GM11168 (cell line): Measurements from ENCODE around the gene ERMN.
"Not testable (repeated sequence)": the region's sequence is repeated elsewhere in the genome, so short reads cannot be mapped to it uniquely, and the experiment has no call there.

Experiments
- in situ Hi-C: fragments of 300-500 bp; cut with MboI; formaldehyde crosslinking; loops from one replicate; pipeline ENCODE4 v1.12.0; 2022; ENCODE audit warnings: low sequenced_read_pairs; ENCODE audit not compliant: unreplicated experiment

Gene ERMN, protein sequence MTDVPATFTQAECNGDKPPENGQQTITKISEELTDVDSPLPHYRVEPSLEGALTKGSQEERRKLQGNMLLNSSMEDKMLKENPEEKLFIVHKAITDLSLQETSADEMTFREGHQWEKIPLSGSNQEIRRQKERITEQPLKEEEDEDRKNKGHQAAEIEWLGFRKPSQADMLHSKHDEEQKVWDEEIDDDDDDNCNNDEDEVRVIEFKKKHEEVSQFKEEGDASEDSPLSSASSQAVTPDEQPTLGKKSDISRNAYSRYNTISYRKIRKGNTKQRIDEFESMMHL

DNA sequence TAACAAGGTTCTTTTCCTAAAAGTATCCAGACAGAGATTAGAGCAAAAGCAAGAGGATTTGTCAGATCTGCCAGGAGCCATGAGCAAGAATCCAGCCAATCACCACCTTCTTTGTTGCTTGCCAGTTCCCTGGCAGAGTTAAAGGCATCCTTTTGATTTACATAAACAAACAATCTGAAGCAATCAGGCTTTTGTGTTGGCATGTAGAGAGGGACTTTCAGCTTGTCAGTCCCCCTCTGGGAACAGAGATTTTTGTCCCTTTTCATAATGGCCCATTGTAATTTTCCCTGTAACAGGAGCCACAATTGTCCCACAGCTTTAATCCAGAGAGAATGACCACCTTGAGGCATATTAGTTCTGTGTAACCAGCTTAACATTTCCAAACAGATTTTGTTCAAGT lies at the start of gene ERMN:
Gene ERMN, minus strand, starts transcription at position 39 of the 400 bp plus-strand sequence. CDS start 182 bp downstream, outside the sequence.
- in situ Hi-C loops, result loop anchor here (10.0 kb wide), 1 partner anchor 159 kb away; no protein-coding TSS in a partner anchor

GRCh38 chr2:157375384-157375783 lies 49.8 kb upstream of the ERMN start:
- in situ Hi-C loops, result no loop called here

GRCh38 chr2:157368508-157368907 lies 42.9 kb upstream of the ERMN start:
- in situ Hi-C loops, result not testable (repeated sequence)

DNA sequence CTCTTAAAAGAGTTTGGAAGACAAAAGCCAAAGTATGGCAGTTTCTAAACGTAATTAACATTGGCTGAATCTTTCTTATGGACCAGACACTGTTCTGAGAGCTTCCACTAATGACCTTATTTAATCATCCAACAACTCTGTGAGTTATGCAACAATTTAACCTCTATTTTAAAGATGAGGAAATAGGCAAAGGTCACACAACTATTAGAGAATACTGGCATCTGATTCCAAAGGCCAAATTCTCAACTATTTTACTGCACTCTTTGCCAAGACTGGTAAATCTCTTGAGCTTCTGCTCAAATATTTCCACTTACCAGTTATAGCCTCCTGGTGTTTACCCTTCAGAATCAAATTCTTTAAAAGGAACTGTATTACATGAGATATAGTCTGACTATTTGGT lies 42.1 kb upstream of the ERMN start:
- in situ Hi-C loops, result no loop called here

DNA sequence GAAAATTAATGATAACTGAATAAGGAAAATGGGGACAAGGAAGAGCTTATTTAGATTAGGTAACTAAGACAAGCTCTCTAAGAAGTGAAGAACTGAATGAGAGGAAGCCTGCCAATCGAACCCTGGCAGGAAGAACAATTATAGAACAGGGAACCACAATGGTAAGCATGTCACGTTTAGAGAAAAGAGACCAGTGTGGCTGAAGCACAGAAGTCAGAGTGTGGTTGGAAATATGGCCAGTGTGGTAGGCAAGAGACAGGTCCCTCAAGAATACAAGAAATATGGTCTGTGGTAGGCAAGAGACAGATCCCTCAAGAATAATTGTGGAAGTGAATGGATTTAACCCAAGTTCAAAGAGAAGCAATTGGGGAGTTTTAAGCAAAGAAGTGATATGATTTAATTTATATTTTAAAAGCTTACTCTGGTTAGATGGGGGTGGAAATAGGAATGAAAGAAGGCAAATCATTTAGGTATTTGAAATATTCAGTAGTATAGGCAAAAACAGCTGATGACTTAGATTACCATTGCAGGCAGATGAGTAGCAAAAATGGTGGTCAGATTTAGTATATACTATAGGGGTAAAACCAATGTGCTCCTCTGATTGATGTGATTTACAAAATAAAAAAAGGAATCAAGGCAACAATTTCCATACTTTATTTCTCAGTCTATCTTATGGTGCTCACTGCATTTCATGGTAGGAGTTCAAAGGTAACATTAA lies 38.8 kb upstream of the ERMN start:
- in situ Hi-C loops, result no loop called here

GRCh38 chr2:157363612-157364101 lies 38.0 kb upstream of the ERMN start:
- in situ Hi-C loops, result no loop called here

DNA sequence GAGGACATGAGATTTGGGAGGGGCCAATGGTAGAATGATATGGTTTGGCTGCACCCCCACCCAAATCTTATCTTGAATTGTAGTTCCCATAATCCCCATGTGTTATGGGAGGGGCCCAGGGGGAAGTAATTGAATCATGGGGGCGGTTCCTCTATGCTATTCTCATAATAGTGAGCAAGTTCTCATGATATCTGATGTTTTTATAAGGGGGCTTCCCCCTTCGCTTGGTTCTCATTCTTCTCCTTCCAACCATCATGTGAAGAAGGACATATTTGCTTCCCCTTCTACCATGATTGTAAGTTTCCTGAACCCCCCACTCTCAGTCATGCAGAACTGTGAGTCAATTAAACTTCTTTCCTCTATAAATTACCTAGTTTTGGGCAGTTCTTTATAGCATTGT lies 37.0 kb upstream of the ERMN start:
- in situ Hi-C loops, result no loop called here

DNA sequence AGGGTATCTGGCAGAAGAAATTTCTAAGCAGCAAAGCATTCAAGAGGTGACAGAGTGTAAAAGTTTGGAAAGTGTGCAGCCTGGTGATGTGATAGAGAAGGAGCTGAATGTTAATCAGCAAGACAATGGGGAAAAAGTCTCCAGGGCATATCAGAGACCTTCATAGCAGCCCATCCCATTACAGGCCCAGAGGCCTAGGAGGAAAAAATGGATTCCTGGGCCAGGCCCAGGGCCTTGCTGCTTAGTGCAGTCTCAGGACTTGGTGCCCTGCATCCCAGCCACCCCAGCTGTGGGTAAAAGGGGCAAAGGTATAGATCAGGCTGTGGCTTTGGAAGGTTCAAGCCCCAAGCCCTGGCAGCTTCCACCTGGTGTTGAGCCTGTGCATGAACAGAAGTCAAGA lies 35.9 kb upstream of the ERMN start:
- in situ Hi-C loops, result no loop called here

DNA sequence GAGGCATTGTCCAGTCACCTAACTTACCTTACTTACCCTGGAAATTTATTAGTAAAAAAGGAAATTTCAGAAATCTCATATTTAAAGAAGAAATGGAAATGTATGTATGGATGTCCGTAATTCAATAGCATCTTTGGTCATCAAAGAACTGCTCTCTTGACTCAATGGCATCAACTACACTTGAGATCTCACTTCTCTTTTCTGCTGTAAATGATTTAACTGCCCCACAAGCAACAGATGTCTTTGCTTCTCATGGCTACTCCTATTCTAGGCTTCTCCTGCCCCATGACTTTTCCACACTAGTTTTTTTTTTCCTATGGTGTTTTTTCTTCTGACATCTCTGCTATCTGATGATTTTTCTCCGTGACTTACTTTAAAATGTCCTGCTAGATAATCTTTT lies 34.0 kb upstream of the ERMN start:
- in situ Hi-C loops, result no loop called here

DNA sequence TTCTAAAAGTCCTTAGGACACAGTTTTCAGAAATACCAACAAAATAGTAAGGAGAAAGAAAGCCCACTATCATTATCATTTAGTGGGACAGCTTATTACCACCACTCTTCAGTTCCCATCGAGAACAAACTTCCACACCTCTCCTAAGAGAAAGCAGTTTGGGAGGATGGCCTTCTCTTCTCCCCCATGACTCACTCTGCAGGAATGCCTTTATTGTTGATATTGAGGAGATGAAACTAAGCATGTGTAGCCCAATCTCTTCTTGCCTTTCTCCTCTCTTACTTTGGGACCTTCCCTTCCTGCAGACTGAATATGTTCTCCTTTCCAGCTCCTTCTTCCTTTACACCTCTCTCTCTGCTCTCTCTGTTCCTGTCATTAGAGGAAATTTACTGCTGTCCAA lies 30.0 kb upstream of the ERMN start:
- in situ Hi-C loops, result no loop called here

DNA sequence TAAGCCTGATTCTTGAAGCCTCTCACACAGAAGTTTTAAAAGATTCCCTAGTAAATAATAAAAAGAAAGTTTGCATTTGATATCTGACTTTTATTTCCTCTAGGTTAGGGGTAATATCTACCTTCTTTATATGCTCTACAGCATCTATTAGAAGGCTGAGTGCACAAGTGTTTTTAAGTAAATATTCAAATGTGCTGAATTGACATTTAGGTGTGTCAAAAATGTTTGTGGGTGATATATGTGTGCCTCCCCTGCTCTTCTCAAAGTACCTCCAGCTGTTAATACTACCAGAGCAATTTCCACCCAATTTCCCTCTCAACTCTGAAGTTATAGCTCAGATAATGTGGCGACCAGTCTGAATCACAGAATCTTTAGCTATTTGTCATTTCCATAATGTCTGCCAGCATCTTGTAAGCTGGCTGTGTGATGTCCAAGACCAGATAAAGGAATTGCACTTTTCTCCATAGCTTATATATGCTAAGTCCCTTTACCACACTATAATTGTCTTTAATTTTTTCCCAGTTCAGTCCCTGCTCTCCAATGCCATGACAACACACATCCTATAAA lies 24.4 kb upstream of the ERMN start:
- in situ Hi-C loops, result no loop called here

DNA sequence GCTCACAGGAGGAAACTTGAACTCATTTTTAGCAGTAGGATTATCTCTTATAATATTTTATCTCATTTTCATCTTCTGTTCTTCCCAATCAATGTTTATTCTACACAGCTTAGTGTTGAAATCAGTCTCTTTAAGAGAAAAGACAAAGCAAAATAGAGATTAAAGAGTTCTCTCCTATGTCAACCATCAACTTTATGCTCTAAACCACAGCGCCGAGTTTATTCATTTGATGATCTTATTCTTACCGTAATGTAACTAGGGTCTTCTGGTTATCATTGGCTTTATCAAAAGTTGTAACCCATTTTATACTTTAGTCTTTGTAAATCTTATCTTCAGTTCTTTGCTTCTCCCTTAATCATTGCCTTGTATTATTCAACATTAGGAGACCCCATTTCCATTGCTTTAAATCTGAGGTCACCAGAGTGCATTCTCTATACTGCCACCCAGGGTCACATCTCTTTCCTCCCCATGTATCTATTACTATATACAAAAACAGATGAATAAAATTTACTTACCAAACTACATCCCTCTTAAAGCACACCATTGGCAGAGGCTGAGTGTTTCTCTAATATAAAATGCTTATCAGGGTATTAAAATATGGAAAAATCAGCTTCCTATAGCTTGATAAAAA lies 22.8 kb upstream of the ERMN start:
- in situ Hi-C loops, result no loop called here

DNA sequence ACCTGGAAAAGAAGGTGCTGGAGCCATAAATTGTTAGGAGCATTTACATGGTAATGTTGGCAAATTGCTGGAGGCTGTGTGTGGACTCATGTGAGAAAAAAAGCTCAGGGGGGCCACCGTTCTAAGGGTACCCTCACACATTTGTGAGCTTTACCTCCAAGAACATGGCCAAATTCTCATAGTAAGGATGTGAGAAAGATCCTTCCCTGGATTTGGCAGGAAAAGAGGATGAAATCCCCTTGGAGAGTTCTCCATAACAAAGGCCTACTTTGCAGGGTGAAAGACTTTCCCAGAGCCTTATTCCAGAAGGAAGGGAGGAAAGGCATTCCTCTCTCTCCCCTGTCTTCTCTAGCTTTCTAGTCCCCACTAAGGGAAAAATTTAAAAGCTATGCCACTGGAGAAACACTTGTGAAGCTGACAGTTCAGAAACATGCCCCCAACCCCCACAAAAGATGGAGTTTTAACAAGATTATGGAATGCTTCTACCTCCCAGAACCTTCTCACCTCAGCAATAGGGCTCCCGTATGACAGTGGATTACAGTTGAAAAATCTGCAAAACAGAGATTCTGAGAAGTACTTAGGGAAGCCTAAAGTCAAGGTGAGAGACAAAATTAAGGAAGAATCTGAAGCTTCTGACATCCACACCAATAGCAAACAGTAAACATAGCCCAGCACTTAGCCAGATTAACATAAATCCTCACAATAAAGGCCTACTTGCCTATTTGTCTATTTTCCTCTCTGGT lies 20.2 kb upstream of the ERMN start:
- in situ Hi-C loops, result no loop called here

DNA sequence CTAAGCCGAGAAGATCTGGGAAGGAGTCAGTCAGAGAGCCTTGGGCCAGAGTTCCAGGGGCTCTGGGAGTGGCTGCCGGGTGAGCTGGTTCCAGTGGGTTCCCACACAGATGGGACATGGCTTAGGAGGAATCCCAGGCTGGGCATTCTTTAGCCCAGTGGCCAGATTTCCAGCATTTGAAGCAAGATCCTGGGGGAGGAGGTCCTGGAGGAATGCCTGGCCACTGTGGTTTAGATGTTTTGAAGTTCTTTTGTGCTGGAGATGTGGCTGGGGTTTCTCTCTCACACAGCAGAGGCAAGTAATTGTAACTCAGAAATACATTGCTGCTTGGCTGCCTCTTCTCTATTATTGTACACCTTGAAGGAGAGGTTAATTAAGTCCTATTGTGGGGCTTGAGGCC lies 15.8 kb upstream of the ERMN start:
- in situ Hi-C loops, result not testable (repeated sequence)

GRCh38 chr2:157339965-157340655 lies 14.5 kb upstream of the ERMN start:
- in situ Hi-C loops, result loop anchor here (10.0 kb wide), 1 partner anchor 85 kb away; no protein-coding TSS in a partner anchor

GRCh38 chr2:157337978-157338377 lies 12.4 kb upstream of the ERMN start:
- in situ Hi-C loops, result loop anchor here (10.0 kb wide), 1 partner anchor 87 kb away; no protein-coding TSS in a partner anchor

DNA sequence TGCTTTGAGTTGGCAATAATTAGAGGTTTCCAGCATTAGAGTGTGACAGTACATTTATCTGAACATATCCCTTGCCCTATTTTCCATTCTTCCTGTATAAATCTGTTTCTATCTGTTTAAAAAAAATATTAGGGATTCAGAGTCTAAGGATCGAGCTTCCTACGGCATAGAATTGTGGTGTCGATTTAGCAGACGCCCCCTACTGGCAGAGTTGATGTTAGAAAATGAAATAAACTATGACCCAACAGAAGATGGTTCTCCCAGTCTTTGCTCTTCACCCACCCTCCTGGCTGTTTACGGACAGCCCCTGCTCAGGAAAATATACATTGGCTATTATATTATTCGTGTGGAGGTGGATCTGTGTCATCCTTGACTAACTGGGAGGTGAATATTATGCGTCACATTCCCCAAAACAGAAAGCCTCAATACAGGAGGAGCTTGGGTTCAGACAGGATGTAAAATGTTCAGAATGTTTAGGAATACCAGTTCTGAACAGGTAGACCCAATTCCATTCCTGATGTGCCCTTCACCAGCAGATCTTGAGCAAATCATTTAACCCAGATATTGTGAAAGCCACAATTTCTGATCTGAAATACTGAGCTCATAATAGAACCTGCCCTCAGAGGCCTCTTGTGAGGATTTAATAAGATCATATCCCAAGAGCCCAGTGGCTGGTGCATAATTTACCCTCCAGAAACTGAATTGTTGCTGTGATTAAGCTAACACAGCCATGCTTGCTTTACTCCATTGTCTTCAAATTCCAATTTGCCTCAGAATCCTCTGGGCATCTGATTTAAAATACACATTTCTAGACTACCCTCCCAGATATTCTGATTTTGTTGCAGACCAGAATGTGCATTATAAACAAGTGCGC lies 10.8 kb upstream of the ERMN start:
- in situ Hi-C loops, result loop anchor here (10.0 kb wide), 1 partner anchor 88 kb away; no protein-coding TSS in a partner anchor

DNA sequence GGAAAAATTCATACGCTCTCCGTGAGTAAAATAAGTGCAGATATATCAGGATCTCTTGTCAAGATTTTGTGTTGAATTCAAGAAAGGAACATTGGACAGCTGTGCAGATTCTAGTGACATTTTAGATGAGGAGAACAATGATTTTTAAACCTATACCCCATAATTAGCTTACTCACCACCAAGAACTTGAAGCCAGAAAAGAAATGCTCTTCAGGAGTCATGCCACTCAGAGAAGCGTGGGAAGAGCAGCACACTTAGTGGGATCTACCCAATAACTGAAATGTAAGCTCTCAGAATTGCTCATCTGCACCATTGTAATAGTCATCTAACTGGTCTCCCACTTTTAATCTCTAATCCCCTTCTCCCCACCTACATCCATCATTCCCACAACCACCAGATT lies 9.2 kb upstream of the ERMN start:
- in situ Hi-C loops, result loop anchor here (10.0 kb wide), 1 partner anchor 90 kb away; no protein-coding TSS in a partner anchor
